ENCODE measurements around the gene GAPVD1.
A peak's percentile ranks its signal among the peaks of the same experiment; 100 is the strongest.
"Not testable (repeated sequence)": the region's sequence is repeated elsewhere in the genome, so short reads cannot be mapped to it uniquely, and the experiment has no call there.

Gene GAPVD1

DNA sequence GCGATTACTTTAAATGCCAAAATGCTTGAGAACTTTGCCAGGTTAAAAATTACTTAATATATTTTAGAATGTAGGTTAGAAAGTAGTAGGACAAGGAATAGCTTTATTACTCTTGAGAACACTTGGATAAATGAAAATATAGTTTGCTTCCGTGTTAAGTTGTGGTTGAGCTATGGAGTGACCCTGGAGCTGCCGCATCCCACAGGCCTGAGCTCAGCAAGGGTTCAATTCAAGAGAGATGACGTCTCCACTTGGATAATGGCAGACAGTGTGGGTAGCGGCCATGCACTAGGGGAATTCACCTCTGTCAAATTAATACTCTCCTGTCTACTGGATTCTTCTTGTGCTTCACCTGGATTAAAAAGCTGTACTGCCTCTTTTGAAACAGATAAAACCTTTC lies 105.0 kb downstream of the GAPVD1 start:
- no peak for DNase-seq (ENCODE audit: low read depth in 2 of 2, low spot score in 1 of 2)

DNA sequence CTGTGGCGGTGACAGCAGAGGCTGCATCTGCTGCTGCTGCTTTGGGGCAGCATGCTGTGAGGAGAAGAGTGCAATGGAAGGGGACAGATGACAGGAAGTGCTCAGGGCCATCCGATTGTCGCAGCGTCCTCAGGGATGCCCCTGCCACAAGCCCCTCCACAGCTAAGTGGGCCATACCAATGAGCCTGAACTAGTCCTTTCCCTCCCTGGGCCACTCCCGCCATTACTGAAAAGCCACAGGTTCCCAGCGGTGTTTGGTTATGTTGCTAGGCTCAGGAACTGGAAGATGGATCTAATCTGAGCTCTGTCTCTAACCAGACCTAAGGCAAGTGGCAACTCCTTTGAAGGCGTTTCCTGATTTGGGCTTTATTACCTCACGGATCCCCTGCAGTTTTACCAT lies 109.2 kb downstream of the GAPVD1 start:
- DNase-seq (ENCODE audit: low read depth in 2 of 2, low spot score in 1 of 2): no peak

DNA sequence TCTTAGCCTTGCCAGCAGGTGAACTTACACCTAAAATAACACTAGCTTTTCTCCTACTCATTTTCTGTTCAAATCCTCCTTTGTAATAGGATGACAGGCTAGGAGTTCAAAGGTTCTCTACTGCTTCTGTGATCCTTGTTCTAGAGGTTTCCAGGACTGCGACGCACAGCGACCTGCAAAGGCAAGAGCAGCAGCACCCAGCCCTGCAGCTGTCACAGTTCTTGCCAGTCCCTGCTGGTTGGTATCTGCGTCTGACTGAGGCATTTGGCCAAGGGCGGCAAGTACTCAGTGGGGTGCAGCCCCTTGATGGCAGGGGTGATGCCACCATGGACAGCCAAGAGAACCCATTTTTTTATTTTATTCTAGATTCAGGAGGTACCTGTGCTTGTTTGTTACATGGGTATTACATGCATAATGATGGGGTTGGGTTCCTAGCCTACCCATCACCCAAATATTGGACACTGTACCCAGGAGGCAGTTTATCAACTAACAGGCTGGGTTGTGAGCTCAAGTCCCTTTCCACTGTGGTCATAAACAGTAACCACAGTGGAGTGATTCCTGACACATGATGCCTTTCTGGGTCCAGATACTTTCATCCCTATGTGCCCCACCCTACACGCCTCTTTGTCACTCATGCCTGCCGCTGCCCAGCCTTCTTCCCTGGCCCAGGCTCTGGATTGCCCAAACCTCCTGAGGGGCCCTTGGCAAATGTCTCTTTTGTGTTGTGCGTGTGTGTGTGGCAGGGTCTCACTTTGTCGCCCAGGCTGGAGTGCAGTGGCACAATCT lies 111.0 kb downstream of the GAPVD1 start:
- DNase-seq (ENCODE audit: low read depth in 2 of 2, low spot score in 1 of 2): no peak

DNA sequence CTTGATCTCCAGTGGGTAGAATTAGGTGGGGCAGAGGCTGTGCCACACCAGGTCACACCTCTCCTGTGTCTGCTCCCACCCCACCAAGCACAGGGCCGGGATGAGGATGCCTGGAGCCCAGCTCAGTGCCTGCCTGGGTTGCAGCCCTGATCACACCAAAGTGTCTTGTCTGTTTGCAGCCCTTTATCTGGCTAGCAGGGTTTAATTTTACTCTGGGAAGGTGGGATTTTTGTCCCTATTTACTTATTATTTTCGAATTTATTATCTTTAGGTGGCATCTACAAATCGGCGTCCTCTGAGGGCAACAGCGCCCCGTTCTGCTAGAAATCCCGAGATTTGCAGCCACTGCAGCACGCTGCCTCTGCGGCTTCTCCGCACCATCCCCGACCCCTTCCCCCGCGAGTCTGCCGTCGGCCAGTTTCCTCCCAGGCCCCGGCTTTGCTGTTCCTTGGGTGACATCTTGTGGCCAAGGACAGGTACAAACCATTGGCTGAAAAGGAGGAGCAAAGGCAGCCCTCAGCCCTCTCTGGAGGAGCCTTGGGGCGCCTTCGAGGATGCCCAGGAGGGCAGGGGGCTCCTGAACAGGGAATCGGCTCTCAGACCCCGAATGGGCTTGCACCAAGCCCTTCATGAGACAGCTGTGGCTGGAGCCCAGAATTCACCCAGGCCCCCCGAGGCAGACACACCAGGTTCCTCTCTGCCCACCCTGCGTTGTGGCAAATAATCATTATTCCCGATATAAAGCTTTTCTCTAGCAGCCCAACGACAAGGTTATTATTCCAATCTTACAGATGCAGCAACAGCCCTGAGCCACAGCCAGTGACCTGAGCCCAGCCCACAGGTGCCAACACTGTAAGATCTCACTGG lies 113.0 kb downstream of the GAPVD1 start:
- peak; percentile 10 to 26 for DNase-seq (ENCODE audit: low read depth in 2 of 2, low spot score in 1 of 2)

DNA sequence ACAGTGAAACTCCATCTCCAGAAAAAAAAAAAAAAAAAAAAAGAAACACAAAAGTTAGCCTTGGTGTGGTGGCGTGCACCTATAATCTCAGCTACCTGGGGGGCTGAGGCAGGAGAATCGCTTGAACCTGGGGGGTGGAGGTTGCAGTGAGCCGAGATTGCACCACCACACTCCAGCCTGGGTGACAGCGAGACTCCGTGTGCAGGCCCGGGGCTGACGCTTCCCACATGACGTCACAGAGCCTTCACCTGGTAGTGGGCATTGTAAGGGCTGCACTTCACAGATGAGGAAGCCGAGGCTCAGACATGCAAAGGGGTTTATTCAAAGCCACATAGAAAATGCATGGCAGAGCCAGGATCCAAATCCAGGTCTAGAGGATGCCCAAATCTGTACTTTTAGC lies 114.2 kb downstream of the GAPVD1 start:
- DNase-seq (ENCODE audit: low read depth in 2 of 2, low spot score in 1 of 2): no peak

DNA sequence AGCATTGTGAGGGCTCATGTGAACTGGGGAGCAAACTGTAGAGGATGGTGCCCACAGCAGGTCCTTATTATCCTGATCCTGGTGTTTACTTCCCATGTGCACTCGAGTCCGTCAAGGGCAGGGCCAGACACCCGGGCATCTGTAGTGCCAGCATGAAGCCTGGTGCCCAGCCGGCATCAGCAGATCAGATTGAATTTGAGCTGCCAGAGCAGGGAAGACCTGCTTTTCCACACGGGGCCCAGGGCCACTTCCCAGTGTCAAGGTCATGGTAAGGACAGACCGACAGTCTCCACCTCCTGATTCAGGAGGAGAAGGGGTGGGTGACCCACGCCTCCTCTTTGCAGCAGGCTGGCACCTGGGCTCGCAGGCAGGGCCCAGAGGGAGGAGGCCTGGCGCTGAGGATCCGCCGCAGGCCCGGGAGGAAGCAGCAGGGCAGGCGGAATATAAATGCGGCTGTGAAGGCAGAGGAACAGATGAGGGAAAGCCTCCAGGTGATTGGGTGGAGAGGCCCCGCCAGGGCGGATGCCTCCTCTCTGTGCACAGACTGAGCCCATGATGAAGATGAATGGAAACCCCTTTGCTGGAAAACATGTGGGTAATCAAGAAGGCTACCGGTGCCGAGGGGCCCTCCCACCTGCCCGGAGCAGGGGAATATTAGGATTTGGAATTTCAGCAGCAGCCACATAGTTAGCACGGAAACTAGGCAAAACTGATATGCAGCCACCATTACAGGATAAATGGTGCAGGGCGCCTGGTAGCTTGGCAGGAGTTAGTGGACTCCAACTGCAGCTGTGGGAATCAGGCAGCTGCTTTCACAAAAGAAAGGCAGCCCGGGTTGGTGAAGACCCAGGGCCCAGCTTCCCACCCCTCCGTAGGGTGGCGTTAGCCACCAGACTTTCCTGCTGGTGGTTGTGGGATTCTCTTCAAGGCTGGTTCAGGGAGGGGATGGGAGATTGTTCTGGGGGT lies 114.9 kb downstream of the GAPVD1 start:
- DNase-seq (ENCODE audit: low read depth in 2 of 2, low spot score in 1 of 2): no peak

DNA sequence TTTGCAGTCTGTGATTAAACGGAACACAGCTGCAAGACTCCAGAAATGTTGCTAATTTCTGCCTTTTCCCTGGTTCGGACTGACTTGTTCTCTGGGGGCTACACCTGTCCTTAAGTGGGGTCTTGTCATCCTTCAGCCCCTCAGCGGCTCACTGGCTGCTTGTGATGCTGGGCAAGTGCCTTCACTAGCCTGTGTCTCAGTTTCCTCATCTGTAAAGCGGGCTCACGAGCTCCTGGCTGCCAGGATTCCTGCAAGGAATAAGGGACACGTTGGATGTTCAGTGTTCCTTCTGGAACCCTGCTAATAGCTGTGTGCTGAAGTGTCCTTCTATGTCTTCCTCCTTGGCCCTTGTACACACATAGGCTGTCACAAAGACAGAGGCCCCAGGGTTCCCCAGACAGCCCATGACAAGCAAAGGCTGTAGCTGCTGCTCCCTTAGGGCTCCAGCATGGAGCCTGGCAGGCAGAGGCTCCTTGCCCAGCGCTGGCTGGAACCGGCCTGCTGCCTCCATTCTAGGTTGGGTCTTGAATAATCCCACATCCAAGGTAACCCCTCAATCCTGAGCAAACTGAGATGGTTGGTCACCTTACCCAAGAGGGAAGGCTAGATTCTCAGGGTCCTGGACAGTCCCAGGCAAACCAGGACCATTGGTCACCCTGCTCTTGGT lies 116.1 kb downstream of the GAPVD1 start:
- DNase-seq (ENCODE audit: low read depth in 2 of 2, low spot score in 1 of 2): no peak

DNA sequence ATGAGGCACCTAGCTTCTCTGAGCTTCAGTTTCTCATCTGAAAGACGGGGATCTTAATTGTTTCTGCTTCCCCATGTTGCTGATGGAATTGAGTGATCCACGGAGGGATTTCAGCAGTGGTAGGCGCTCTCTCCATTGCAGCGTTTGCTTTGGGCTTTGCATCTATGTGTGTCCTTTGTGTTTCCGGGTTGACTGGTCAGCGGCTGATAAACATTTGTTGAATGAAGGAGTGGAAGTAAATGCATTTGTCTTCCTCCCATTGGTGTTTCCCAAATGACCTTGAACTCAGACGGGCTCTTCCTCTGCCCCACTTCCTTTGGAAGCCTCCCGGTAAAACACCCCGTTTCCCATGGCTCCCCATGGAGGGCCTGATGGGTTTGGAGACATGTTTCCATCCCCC lies 117.2 kb downstream of the GAPVD1 start:
- DNase-seq (ENCODE audit: low read depth in 2 of 2, low spot score in 1 of 2): no peak

DNA sequence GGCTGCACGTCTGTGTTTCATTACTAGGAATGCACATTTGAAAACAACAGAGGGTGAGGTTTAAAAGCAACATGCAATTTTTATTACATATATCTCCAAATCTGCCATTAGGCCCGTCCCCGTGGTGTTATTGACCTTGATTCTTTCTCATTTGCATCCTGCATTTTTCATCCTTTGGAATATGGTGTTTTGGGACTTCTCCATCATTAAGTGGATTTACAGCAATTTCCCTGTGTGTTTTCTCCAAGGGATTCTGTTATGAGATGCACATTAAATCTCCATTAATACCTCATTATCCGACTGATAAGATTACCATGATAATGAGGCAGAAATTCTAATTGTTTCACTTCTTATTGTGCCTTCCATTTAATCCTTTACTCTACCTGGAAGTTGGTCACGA lies 117.6 kb downstream of the GAPVD1 start:
- DNase-seq (ENCODE audit: low read depth in 2 of 2, low spot score in 1 of 2): no peak

DNA sequence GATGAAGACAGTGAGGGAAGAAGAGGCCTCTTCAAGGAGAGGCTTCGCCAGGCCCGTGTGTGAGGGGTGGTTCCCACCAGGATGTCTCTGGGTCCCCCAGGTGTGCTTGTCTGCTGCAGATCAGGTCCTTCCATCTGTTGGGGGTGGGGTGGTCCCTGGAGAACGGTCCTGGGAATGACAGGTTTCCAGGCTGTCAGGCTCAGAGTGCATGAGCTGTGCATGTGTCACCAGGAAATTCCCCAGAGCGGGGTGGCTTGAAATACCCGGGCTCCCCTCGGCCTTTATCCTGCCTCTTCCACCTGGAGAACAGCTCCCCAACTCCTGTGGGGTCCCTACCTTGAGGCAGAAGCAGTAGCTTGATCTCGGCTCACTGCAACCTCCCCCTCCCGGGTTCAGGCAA lies 118.8 kb downstream of the GAPVD1 start:
- no peak for DNase-seq (ENCODE audit: low read depth in 2 of 2, low spot score in 1 of 2)

DNA sequence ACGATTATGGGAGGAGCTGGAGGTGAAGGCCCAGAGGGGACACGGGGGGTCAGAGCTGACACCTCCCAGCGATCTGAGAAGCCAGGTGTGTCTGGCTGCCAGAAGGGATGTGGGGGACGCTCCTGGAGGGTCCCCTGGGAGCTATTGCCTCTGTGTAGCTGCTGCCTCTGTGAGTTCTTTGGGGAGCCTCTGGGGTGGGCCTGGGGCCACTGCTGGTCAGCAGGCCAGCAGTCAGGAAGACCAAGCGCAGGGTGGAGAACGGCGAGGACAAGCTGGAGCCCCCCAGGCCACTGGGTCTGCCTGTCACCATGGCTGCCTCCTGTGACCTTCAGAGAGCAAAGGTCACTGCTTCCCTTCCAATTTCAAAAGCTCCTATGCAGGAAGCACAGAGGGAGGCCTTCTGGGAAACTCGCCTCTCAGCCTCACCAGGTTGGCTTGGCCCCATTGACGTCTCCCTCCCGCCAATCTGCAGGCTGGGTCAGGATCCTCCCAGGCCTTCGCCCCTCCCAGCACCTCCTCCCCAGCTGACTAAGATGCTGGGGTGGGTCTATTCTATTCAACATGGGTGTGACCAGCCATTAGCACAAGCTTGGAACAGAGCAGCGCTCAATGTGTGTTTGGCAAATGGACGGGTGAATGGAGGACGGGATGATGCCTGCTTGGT lies 126.4 kb downstream of the GAPVD1 start:
- DNase-seq (ENCODE audit: low read depth in 2 of 2, low spot score in 1 of 2): no peak

DNA sequence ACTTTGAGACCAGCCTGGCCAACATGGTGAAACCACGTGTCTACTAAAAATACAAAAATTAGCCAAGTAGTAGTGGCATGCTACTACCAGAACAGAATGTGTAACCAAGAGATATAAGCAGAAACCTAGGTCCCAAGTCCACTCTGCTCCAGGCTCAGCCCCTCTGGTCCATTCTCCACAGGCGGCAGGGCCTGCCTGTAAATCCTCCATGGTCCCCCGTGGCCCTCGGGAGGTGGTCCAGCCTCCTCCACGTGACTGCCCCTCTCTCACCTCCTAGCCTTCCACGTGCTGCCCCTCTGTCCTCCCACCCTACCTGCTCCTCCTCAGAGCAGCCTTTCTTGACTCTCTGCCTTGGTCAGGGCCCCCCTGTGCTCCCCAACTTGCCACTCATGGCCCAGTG lies 127.4 kb downstream of the GAPVD1 start:
- no peak for DNase-seq (ENCODE audit: low read depth in 2 of 2, low spot score in 1 of 2)

DNA sequence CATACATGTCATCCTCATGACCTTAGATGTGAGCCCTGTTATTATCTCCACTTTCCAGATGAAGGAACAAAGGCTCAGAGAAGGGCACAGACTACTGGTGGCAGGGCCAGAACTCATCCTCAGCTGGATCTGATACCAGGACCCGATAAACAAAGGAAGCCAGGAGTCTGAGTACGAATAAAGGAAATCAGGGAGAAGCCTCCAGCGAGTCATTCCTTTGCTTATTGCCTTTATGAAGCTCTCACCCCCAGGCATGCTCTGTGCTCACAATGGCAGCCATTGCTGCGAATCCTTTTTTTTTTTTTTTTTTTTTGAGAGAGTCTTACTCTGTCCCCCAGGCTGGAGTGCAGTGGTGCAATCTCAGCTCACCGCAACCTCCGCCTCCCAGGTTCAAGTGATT lies 130.1 kb downstream of the GAPVD1 start:
- DNase-seq (ENCODE audit: low read depth in 2 of 2, low spot score in 1 of 2): no peak

DNA sequence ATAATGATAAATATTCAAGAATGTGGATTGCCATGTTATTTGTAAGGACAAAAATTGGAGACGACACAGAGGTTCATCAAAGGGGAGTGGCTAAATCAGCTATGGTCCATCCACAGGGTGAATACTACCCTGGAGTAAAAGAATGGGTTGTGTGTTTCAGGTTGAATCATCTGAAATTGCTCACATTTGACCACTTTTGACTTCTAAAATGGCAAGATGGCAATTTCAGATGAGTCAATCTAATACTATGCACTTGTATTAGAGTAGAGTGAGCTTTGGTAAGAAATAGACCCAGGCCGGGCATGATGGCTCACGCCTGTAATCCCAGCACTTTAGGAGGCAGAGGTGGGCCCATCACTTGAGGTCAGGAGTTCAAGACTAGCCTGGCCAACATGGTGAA lies 131.8 kb downstream of the GAPVD1 start:
- no peak for DNase-seq (ENCODE audit: low read depth in 2 of 2, low spot score in 1 of 2)

DNA sequence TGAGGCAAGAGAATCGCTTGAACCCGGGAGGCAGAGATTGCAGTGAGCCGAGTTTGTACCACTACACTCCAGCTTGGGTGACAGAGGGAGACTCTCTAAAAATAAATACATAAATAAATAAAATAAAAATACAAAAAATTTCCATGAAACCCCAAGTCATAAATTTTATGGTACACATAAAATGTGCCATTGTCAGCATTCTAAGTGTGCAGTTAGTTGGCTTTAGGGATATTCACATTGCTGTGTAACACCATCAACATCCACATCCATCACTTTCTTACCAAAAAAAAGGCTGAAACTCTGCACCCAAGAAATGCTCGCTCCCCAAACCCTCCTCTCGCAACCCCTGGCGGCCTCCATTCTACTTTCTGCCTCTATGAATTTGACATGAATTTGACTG lies 135.2 kb downstream of the GAPVD1 start:
- DNase-seq (ENCODE audit: low read depth in 2 of 2, low spot score in 1 of 2): no peak

DNA sequence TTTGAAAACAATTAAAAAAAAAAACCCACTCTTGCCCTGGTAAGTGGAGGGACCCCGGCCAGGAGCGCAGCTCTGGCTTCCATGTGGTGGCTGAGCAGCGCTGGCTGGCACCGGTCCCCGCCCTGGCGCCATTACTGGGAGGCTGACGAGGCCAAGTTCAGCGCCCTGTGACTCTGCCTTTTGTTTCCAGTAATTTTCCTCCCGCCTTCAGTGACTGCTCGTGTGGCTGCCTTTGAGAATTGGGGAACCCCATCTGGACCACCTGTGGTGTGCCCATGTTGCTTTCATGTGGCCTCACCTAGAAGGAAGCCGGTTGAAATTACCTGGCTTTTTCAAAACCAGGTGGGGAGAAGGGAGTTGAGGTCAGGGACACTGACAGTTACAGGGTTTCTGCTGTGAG lies 136.1 kb downstream of the GAPVD1 start:
- DNase-seq (ENCODE audit: low read depth in 2 of 2, low spot score in 1 of 2): no peak

DNA sequence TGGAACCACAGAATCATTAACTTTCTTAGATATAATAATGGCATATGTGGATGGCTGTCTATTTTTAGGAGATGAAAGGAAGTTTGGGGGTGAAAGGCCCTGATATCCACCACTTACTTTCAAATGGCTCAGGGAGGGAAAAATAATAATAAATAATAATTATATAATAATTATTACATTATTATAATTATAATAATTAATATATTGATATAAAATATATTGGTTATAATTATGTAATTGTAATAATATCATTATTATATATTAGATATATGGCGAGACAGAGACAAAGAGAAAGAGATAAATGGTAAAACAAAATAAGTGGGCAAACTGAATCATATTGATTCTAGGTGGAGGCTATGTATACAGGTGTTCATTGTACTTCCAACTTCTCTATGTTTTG lies 136.6 kb downstream of the GAPVD1 start:
- DNase-seq (ENCODE audit: low read depth in 2 of 2, low spot score in 1 of 2): no peak

DNA sequence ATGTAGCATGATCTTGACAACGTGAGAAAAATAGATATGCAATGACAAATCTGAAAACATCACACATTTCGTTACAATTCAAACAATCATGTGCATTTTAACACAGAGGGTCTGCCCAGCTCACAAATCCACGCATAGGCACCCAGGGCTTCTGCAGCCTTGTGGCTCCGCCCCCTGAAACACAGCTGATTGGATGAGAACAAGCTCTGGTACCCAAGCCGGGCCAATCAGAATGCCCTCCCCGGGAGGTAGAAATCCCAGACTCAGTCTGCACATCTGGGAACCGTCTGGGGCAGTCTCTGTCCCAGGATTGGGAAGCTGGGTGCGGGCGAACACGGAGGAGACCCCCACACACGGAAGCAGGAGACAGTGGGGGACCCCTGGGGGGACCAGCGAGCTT lies 137.5 kb downstream of the GAPVD1 start:
- no peak for DNase-seq (ENCODE audit: low read depth in 2 of 2, low spot score in 1 of 2)

DNA sequence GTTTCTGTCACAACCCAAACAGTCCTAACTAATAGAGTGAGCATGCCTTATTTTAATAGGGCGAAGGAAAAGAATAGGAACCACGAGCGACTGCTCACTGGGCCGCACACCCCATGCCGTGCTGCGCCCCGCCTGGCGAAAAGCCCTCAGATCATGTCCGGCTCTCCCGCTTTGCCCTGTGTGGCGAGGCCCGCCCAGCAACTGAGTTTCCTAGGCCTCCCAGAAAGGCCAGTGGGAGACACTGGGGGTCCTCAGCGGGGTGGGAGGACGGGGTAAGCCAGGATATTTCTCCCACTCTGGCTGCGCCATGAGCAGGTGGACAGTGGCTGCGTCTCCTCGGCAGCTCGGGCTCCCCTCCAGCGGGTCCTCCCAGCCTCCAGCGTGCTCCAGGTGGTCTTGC lies 138.0 kb downstream of the GAPVD1 start:
- DNase-seq (ENCODE audit: low read depth in 2 of 2, low spot score in 1 of 2): no peak

DNA sequence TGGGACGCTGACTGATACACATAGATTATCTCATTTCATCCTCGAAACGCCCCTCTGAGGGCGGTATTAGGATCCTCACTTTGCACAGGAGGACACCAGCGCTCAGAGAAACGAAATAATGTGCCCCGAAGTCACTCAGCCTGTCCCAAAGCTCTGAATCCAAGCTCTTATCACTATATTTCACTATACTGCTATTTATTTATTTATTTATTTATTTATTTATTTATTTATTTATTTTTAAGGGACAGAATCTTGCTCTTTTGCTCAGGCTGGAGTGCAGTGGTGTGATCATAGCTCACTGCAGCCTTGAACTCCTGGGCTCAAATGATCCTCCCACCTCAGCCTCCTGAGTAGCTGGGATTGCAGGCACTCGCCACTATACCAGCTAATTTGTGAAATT lies 138.6 kb downstream of the GAPVD1 start:
- not testable (repeated sequence) for DNase-seq (ENCODE audit: low read depth in 2 of 2, low spot score in 1 of 2)

Measured in stimulated activated CD8-positive, alpha-beta memory T cell treated with anti-CD3 and anti-CD28 coated beads, Interleukin-4, amount 100 ng/mL, for 1 hour (primary cell).